ENCODE data around the gene GFPT1.

DNA sequence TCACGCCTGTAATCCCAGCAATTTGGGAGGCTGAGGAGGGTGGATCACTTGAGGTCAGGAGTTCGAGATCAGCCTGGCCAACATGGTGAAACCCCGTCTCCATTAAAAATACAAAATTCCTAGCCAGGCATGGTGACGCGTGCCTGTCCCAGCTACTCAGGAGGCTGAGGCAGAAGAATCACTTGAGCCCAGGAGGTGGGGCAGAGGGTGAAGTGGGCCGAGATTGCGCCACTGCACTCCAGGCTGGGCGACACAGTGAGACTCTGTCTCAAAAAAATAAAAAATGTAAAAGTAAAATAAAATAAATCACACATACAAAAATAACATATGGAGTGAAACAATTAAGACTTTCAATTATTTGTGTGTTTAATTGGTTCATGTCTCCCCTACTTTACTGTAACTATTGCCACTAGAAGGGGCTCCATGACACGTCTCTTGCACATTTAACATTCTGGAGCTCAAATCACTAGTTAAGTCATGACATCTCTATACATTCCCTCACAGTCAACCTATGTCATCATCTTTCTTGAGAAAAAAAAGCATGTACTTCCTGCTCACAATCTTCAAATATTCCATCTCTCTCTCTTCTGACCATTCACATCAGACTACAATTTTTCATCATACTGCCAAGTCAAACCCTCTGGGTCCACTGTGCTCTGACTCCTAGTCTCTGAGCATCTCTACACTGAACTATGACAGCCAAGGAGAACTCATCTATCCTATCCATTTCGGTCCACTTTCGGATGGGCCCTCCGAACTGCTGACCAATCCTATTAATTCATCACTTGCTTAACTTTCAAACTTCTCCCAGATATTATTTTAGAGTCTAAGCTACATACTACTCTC is 6.7 kb downstream of the GFPT1 start:
- TF ChIP-seq, protein P1, sequence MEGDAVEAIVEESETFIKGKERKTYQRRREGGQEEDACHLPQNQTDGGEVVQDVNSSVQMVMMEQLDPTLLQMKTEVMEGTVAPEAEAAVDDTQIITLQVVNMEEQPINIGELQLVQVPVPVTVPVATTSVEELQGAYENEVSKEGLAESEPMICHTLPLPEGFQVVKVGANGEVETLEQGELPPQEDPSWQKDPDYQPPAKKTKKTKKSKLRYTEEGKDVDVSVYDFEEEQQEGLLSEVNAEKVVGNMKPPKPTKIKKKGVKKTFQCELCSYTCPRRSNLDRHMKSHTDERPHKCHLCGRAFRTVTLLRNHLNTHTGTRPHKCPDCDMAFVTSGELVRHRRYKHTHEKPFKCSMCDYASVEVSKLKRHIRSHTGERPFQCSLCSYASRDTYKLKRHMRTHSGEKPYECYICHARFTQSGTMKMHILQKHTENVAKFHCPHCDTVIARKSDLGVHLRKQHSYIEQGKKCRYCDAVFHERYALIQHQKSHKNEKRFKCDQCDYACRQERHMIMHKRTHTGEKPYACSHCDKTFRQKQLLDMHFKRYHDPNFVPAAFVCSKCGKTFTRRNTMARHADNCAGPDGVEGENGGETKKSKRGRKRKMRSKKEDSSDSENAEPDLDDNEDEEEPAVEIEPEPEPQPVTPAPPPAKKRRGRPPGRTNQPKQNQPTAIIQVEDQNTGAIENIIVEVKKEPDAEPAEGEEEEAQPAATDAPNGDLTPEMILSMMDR (conservative IDR thresholded peaks at IDR 0.05; ENCODE audit: low read depth in 2 of 2), result no peak
- no peak for TF ChIP-seq CREB1 (CRISPR knock-in tag; IDR thresholded peaks at IDR 0.05; ENCODE audit: low read depth)
- no peak for TF ChIP-seq JUNB (IDR thresholded peaks at IDR 0.05; ENCODE audit: unreplicated experiment)
- TF ChIP-seq EZH2 (IDR thresholded peaks at IDR 0.05; ENCODE audit: low read depth, unreplicated experiment), result no peak
- TF ChIP-seq POLR2AphosphoS5 (IDR thresholded peaks at IDR 0.05; ENCODE audit: low read depth), result no peak
- no peak for TF ChIP-seq REST (IDR thresholded peaks at IDR 0.05; ENCODE audit: unreplicated experiment)
- no peak for TF ChIP-seq NANOG (IDR thresholded peaks at IDR 0.05; ENCODE audit: borderline replicate concordance)
- TF ChIP-seq, protein P2, sequence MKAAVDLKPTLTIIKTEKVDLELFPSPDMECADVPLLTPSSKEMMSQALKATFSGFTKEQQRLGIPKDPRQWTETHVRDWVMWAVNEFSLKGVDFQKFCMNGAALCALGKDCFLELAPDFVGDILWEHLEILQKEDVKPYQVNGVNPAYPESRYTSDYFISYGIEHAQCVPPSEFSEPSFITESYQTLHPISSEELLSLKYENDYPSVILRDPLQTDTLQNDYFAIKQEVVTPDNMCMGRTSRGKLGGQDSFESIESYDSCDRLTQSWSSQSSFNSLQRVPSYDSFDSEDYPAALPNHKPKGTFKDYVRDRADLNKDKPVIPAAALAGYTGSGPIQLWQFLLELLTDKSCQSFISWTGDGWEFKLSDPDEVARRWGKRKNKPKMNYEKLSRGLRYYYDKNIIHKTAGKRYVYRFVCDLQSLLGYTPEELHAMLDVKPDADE (IDR thresholded peaks at IDR 0.05), result no peak
- no peak for TF ChIP-seq EZH2phosphoT487 (IDR thresholded peaks at IDR 0.05; ENCODE audit: unreplicated experiment)
- TF ChIP-seq, protein P3, sequence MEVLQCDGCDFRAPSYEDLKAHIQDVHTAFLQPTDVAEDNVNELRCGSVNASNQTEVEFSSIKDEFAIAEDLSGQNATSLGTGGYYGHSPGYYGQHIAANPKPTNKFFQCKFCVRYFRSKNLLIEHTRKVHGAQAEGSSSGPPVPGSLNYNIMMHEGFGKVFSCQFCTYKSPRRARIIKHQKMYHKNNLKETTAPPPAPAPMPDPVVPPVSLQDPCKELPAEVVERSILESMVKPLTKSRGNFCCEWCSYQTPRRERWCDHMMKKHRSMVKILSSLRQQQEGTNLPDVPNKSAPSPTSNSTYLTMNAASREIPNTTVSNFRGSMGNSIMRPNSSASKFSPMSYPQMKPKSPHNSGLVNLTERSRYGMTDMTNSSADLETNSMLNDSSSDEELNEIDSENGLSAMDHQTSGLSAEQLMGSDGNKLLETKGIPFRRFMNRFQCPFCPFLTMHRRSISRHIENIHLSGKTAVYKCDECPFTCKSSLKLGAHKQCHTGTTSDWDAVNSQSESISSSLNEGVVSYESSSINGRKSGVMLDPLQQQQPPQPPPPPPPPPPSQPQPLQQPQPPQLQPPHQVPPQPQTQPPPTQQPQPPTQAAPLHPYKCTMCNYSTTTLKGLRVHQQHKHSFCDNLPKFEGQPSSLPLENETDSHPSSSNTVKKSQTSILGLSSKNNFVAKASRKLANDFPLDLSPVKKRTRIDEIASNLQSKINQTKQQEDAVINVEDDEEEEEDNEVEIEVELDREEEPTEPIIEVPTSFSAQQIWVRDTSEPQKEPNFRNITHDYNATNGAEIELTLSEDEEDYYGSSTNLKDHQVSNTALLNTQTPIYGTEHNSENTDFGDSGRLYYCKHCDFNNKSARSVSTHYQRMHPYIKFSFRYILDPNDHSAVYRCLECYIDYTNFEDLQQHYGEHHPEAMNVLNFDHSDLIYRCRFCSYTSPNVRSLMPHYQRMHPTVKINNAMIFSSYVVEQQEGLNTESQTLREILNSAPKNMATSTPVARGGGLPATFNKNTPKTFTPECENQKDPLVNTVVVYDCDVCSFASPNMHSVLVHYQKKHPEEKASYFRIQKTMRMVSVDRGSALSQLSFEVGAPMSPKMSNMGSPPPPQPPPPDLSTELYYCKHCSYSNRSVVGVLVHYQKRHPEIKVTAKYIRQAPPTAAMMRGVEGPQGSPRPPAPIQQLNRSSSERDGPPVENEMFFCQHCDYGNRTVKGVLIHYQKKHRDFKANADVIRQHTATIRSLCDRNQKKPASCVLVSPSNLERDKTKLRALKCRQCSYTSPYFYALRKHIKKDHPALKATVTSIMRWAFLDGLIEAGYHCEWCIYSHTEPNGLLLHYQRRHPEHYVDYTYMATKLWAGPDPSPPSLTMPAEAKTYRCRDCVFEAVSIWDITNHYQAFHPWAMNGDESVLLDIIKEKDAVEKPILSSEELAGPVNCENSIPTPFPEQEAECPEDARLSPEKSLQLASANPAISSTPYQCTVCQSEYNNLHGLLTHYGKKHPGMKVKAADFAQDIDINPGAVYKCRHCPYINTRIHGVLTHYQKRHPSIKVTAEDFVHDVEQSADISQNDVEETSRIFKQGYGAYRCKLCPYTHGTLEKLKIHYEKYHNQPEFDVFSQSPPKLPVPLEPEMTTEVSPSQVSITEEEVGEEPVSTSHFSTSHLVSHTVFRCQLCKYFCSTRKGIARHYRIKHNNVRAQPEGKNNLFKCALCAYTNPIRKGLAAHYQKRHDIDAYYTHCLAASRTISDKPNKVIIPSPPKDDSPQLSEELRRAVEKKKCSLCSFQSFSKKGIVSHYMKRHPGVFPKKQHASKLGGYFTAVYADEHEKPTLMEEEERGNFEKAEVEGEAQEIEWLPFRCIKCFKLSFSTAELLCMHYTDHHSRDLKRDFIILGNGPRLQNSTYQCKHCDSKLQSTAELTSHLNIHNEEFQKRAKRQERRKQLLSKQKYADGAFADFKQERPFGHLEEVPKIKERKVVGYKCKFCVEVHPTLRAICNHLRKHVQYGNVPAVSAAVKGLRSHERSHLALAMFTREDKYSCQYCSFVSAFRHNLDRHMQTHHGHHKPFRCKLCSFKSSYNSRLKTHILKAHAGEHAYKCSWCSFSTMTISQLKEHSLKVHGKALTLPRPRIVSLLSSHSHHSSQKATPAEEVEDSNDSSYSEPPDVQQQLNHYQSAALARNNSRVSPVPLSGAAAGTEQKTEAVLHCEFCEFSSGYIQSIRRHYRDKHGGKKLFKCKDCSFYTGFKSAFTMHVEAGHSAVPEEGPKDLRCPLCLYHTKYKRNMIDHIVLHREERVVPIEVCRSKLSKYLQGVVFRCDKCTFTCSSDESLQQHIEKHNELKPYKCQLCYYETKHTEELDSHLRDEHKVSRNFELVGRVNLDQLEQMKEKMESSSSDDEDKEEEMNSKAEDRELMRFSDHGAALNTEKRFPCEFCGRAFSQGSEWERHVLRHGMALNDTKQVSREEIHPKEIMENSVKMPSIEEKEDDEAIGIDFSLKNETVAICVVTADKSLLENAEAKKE (CRISPR knock-in tag; IDR thresholded peaks at IDR 0.05), result no peak
- no peak for TF ChIP-seq ZNF114 (CRISPR knock-in tag; IDR thresholded peaks at IDR 0.05)
- TF ChIP-seq STAT1 (IDR thresholded peaks at IDR 0.05; ENCODE audit: unreplicated experiment), result no peak
- TF ChIP-seq ZNF331 (CRISPR knock-in tag; IDR thresholded peaks at IDR 0.05; ENCODE audit: low read depth), result no peak

Measured in GM23338 (cell line).